ENCODE data around the gene HSP90AA1.
A peak's percentile ranks its signal among the peaks of the same experiment; 100 is the strongest.
"Not testable (repeated sequence)": the region's sequence is repeated elsewhere in the genome, so short reads cannot be mapped to it uniquely, and the experiment has no call there.

HSP90AA1 gene

DNA sequence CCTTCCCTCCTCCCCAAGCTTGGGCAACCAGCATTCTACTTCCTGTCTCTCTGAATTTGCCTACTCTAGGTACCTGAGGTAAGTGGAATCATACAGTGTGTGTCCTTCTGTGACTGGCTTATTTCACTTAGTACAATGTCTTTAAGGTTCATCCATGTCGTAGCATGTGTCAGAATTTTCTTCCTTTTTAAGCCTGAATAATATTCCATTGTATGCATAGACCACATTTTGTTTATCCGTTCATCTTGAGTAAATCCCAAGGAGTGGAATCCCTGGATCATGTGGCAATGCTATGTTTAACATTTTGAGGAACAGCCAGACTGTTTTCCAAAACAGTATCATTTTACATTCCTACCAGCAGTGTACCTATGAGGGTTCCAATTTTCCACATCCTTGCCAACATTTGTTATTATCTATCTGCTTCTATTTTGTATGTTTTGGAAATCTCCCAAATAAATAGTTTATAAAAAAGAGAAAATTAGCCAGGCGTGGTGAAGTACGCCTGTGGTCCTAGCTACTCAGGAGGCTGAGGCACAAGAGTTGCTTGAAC lies 12.4 kb downstream of the HSP90AA1 start:
- no peak for DNase-seq

DNA sequence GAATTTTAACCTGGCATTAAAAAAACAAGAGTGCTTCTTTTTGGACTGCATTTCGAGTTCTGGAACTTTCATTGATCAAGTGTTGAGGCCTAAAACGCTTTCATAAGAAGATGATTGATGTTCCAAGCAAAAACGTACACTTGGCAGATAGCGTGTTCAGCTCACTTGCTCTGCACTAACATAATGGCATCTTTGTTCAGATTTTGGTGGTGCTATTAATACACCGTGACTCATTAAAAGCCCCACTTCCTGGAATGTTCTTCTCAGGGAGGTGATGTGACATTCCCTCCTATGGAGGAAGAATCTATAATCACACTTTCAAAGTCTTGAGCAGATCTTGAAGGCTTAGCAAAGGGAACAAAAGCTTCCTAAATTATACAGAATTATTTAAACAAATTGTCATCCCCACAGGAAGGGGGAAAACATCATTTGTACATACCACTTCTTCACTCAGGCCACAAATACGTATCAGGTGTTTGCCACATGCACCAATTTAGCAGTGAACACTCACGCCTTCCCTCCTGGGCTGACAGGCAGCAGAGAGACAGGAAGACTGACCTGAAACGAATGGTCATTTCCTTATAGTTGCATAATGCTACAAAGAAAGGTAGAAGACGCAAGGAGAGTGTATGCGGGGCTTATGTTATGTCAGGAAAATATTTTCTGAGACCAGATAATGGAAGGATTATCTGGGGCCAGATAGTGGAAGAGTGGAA lies 15.4 kb downstream of the HSP90AA1 start:
- no peak for DNase-seq

DNA sequence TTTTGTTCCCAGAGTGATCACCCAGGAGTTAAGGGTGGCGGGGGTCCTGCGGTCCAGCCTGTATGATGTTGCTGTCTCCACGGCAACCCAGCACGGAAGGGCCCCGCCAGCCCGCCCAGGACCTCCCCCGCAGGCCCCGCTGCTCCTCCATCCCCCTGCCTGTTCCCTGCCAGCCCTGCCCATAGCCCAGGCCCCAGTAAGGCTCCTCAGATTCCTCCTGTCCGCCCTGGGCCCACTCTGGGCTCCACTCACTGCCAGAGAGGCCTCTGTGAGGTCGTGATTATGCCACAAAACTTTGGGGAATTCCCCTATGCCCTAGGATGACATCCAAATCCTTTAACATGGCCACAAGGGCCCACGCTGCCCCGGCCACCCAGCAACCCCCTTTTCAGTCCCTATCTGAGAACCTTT lies 20.8 kb downstream of the HSP90AA1 start:
- DNase-seq = no peak

DNA sequence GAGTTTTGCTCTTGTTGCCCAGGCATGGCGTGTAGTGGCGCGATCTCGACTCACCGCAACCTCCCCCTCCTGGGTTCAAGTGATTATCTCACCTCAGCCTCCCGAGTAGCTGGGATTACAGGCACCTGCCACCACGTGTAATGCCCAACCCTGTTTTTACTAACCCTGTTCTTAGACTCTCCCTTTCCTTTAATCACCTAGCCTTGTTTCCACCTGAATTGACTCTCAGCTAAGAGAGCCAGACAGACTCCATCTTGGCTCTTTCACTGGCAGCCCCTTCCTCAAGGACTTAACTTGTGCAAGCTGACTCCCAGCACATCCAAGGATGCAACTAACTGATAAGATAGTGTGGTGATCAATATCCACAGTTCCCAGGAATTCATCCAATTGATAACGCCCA lies 22.3 kb downstream of the HSP90AA1 start:
- DNase-seq = not testable (repeated sequence)

DNA sequence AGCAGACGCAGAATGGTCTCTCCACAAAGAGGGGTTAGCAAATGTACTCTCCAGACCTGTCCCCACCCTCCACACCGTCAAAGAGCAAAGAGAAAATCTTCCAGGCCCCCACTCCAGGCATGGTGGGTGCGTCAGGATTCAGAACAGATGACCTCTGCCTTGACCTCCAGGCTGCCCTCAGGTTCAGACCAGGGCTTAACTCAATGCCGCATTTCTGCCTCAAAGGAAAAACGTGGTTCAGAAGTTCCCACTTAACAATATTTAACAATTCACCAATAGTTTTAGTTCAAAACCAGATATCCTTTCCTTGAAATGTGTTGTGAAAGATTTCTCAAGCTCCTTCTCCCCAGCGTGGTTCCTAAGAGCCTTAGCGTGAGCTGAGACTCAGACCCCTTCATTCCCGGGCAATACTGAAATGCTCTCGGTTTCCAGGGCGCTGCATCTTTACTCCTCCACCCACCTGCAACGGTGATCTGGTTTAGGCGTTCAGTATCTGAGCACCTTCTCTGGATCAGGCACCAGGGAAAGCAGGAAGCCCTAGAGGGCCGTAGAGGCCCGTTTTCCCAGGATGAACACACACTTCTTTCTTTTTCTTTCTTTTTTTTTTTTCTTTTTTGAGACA lies 22.9 kb downstream of the HSP90AA1 start:
- DNase-seq = no peak

DNA sequence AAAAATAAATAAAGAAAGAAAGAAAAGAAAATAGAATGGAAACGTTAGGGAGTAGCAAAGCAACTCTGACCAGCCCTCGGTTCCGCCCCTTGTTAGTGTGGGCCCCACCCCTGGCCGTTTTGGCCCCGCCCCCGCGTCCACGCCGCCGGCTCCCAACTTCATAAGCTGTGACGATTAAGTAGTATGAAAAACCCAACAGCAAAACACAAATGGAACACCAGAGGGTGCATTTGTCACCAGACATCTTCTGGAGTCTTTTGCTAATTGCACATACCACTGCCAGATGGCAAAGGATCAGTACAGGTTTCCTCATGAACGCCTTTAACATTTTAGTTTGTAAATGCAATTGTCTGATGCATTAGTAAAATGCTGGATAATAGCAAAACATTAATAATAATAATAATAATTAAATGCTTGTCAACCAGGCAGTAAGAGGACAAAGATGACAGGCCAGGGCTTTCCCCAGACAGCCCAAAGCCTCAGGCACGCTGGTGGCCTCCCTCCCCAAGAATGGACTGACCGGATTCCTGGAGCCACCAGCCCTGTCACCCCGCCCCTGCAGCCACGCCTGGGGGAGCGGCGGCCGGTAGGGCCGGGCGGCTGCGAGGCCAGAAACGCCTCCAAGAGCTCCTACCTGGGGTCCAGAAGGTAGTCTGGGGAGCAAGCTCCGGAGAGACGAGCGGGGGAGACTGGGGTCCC lies 23.6 kb downstream of the HSP90AA1 start:
- peak in 39 of 56 donors; percentile 5 to 74 (median 41) for DNase-seq

DNA sequence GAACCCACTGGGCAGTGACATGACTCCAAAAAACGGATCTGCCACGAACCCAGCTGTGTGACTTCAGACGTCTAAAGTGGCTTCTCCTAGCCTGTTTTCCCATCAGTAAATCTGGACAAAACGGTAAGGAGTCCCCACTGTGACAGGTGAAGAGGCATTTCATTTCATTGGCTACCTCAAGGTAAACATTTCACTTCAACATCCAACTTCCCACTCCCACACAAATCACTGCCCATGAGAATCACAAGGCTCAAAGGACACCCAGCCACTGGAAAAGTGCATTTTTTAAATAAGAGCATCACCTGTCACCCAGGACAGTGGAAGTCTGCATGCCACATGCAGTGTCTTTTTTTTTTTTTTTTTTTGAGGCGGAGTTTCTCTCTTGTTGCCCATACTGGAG lies 27.9 kb downstream of the HSP90AA1 start:
- DNase-seq = no peak

DNA sequence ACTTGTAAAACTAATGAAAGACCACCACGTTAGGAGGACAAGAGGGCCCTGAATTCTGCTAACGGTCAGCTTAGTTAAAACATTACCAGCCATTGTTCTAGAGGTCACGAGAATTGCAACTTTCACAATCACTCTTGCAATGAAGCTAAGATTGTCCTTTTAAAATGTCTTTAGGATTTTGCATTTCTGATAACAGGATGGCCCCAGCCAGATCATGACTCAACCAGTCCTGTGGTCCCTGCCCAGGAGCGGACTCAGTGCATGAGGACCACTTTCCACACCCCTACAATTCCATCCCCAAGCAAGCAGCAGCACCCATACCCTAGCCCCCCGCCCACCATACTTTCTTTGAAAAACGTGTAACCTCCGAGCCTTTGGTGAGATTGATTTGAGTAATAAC lies 28.7 kb downstream of the HSP90AA1 start:
- no peak for DNase-seq

DNA sequence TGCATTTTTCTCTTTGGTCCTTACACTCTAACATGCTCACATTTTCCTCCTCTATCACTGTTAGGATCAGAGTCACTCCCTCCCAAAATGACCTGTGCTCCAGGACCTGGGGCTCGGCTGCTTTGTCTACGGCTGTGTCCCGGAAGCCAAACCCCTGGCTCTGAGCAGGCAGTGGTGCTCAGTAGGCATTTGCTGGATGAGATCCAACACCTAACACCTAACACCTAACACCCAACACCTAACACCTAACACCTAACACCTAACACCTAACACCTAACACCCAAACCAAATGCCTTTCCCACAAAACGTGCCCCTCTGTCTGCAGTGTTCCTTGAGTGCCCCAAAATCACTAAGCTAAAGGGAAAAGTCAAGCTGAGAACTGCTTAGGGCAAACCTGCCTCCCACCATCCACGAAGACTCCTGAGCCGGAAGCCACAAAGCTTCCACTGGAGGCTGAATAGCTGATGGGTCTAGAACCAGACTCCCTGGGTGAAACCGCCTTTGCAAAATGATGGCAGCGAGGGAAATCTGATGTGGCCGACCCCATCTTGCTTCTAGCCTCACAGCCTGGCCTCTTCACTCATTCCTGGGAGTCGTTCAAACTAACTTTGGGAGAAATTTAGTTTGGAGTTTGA lies 29.2 kb downstream of the HSP90AA1 start:
- no peak for DNase-seq

DNA sequence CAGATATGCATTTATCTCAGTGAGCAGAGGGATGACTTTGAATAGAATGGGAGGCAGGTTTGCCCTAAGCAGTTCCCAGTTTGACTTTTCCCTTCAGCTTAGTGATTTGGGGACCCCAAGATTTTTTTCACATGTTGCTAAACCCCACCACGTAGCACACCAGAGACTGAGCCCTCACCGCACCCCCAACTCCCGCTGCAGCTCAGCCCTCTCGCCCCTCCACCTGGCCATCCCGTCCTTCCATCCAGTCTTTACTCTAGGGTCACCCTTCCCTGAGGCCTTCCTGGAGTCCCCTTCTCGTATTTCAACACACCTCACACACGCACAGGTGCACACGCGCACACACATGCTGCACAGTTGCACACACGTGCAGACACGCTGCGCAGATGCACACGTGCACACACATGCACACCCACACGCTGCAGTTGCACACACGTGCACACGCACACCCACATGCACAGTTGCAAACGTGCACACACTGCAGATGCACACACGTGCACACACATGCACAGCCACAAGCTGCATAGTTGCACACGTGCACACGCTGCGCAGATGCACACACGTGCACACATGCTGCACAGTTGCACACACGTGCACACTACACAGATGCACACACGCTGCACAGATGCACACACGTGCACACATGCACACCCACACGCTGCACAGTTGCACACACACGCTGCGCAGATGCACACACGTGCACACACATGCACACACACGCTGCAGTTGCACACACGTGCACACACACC lies 30.0 kb downstream of the HSP90AA1 start:
- no peak for DNase-seq

DNA sequence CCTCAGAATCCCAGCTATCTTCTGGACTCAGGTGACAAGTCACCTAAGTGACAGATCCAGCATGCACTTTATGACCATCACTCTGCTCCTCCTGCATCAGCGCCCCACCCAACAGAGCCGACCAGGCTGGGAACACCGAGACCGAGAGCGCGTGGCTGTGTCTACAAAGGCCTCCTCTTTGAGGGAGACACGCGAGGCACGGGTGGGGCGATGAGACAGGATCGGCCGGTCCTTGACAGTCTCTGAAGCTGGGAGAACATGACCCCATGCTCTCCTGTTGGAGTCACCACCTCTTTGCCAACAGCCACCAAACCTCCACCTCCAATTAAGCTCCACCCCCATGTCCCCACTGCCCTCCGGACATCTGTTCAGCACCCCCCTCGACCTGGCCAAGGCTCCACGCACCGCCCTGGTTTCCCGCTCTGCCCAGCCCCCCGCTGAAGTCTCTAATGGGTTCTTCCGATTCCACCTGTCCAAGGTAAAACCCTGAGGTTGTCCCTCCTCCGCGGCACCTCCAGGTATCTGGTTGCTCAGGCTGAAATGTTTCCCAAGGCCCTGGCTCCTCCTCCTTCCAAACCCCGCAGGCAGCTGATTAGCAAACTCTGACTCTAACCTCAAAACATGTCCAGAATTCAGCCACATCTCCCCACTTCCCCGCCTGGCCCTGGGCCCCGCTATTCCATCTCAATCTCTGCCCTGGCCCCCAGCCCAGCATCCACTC lies 31.5 kb downstream of the HSP90AA1 start:
- no peak for DNase-seq

DNA sequence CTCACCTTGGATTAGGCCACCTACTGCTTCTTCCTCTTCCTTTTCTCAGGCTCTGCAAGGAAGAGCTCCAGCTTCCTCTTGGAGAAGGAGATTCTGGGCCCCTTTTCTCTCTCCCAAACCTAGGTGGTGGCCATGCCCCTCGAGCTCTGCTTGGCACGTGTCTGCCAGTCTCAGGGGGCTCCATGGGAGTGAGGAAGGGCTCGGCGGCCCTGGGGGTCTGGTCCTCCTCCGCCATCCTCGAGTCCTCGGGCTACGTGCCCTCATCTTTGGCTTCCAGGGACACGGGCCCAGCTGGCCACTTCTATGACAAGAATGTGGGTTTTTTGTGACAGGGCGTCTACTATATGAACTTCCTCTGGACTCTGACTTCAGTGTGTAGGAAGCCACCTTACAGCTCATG lies 34.3 kb downstream of the HSP90AA1 start:
- DNase-seq = no peak

DNA sequence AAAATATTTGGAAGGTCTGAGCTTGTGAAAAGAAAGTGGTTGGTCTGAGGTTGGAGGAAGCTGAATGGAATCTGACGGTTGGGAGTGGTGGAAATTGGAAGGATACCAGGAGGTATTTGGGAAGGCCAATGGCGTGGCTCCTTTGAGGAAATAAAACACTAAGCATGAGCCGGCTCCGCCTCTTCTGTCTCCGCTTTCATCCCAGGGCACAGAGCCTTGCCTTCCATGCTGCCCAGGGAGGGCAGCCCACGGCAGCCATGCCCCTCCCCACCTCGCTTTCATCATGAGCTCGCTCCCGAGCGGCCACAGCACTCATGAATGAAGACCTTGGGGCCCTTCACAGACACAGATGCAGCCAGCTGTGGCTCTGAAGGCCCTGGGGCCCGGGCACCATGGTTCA lies 36.2 kb downstream of the HSP90AA1 start:
- DNase-seq = no peak

DNA sequence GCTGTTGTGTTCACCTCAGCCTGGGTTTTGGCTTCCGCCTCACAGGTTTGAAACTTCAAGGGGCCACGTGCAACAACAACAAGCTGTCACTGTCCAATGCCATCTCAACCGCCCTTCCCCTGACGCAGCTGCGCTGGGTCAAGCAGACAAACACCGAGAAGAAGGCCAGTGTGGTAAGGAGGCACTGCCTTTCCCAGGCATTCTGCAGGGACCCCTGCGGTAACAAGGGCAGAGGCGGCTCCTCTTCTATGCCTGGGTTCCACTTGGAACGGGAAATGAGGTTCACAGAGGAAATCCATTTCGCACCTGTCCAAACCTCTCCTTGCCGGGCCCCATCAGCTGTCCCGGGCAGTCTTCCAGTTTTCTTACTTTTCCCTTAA lies 36.8 kb downstream of the HSP90AA1 start:
- DNase-seq = no peak

DNA sequence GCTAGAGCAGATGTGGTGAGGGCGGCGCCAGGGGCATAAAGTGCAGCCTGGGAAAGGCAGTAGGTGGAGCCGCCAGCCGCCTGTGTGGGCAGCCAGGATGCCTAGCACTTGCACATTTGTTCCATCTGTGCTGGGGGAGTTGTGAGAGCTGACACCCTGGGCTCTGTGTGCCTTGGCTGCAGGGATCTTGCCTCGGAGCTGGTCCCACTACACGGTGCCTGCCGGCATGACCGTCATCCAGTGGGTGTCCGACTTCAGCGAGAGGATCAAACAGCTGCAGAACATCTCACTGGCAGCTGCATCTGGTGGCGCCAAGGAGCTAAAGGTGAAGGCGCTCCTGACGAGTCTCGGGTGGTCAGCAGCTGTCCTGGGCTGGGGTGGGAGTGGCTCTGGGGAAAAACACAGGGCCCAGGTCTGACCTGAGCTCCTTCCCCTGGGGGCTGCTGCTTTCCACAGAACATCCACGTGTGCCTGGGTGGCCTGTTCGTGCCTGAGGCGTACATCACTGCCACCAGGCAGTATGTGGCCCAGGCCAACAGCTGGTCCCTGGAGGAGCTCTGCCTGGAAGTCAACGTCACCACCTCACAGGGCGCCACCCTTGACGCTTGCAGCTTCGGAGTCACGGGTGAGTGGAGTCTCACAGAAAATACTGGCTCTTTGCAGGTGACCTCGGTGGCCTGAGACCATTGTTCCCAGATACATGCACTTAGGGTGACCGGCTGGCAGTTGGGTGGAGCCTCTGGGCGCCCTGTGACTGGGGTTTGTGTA lies 37.4 kb downstream of the HSP90AA1 start:
- peak in 3 of 56 donors; percentile 31 to 47 (median 40) for DNase-seq

DNA sequence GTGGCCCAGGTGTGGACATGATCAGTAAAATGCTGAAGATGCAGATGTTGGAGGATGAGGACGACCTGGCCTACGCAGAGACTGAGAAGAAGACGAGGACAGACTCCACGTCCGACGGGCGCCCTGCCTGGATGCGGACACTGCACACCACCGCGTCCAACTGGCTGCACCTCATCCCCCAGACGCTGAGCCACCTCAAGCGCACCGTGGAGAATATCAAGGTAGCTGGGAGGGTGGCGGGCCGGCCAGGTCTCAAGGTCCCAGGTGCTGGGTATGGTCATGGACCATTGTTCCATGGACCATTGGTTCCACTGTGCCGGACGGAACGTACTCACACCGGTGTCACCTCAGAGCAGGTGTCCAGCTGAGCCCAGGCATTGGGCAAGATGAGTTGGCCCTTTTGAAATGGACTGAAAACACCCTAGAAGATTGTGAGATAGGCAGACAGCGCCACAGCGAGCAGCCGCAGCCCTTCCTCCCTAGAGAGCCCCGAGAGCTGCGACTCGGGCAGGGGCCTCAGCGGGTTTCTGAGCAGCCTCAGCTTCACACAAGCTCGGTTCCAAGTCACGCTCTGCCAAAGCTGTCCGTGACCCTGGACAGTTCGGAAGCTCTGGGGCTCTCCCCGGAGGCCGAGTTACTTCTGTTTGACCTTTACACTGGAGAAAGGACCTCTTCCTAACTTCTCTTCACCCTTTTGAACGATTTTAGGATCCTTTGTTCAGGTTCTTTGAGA lies 38.9 kb downstream of the HSP90AA1 start:
- no peak for DNase-seq

DNA sequence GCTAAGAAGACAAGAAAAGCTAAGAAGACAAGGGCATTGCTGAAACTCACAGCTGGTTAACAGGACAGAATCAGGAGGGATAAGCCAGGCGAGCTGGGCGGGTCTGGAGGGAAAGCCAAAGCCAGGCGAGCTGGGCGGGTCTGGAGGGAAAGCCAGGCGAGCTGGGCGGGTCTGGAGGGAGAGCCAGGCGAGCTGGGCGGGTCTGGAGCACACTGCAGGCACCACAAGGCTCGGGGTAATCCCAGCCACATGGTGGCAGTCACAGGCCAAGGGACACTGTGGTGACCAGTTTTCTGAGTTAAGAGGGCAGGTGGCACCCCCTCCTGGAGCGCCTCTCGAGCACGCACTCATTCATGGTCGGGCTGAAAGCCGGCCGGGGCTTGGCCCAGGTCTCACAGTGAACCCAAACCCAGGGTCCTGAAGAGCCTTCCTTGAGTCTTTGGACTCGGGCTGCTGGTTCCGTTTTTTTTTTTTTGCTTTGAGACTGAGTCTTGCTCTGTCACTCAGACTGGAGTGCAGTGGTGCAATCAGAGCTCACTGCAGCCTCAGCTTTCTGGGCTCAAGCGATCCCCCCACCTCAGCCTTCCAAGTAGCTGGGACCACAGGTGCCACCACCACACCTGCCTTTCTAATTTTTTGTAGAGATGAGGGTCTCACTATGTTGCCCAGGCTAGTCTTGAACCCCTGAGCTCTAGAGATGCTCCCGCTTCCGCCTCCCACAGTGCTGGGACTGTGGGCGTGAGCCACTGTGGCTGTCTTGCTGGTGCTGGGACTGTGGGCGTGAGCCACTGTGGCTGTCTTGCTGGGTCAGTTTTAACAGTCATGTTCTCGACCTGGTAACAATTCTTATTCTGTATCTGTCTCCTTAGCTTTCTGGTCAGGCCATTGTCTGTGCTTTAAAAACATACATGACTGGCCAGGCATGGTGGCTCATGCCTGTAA lies 40.2 kb downstream of the HSP90AA1 start:
- DNase-seq = peak in 51 of 56 donors; percentile 13 to 85 (median 61)

DNA sequence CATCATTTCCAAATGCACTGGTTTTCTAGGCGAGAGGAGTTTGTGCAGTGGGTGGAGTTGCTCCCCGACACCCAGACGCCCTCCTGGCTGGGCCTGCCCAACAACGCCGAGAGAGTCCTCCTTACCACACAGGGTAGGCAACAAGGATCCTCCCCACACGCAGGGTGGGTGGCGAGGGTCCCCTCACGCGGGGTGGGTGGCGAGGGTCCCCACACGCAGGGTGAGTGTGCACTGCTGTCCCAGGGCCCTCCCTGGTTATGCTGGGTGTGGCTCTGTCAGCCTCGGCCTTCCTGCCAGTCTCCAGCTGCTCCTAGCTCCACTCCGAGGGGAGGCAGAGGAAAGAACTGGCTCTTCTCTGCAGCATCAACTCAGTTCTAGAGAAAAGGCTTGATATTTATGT lies 42.3 kb downstream of the HSP90AA1 start:
- no peak for DNase-seq
